Colonic mucosa (tissue), 4 donors: ENCODE data around the gene SLITRK5. TPM values are rescaled to one million over a fixed set of nuclear protein-coding genes. Genes with fewer than 3 reads are reported as not detected.

ENCODE experiments used
- DNase-seq: peaks from one replicate; pipeline ENCODE4 v3.0.0-alpha.2; 2020
- H3K27ac ChIP-seq: fragments of 200-600 bp; one replicate; pipeline ENCODE4 v1.8.0; 2021
- H3K27me3 ChIP-seq: fragments of 200-600 bp; one replicate; pipeline ENCODE4 v1.8.0; 2021
- H3K36me3 ChIP-seq: fragments of 200-600 bp; one replicate; pipeline ENCODE4 v1.8.0; 2021
- H3K4me1 ChIP-seq: fragments of 200-600 bp; one replicate; pipeline ENCODE4 v1.8.0; 2021; ENCODE audit warnings: mild to moderate bottlenecking
- H3K4me3 ChIP-seq: fragments of 200-600 bp; one replicate; pipeline ENCODE4 v1.8.0; 2021
- H3K9ac ChIP-seq, 2 donors: one replicate each; pipeline ENCODE4 v1.7.0; 2013; ENCODE audit warnings: control low read depth in 2 of 2, low read depth in 2 of 2, low read length in 2 of 2
- H3K9me3 ChIP-seq: fragments of 200-600 bp; one replicate; pipeline ENCODE4 v1.8.0; 2021
- CTCF ChIP-seq: fragments of 200-600 bp; IDR thresholded peaks from one replicate; pipeline ENCODE4 v1.8.0; 2022; ENCODE audit warnings: antibody characterized with exemption, mild to moderate bottlenecking
- intact Hi-C: fragments of 100-400 bp; cut with DNase I; formaldehyde crosslinking; loops from one replicate; pipeline ENCODE4 v1.14.1; 2022
- total RNA-seq, 2 donors: library from RNA; stranded (reverse); fragmentation: NEBNext Ultra II Directional in 1 of 2; extraction: Animal tissue kit (Norgen Biotek cat#: 25700) in 1 of 2; gene quantifications; one replicate each; pipeline ENCODE4 v1.2.1, GENCODE V29; 2021
- donor health status: healthy.
- donor health status: DM: no; HTN: no; CAD: no.
- donor health status: DM: no; HTN: no; CAD: no.

Gene SLITRK5
- under 1 TPM; 0.10 to 0.13 TPM for total RNA-seq

GRCh38 chr13:87671031-87671752, at the start of gene SLITRK5:
TSS of gene SLITRK5 (plus strand) at chr13:87671371. CDS start at chr13:87675389, 4,018 bp downstream.
- peak; percentile 74 for TF ChIP-seq CTCF

GRCh38 chr13:87622971-87623370, 48.2 kb upstream of the SLITRK5 start:
- no peaks in the 10 kb centered on the region for H3K27me3 ChIP-seq
- intact Hi-C loops: no loop called here
- TF ChIP-seq CTCF: no peak

More at GRCh38 chr13:87671031-87671752, at the start of gene SLITRK5:
- Histone ChIP-seq H3K27me3 (peaks cover 41% of the 10 kb centered on the region), H3K9me3 (no peaks in the 10 kb centered on the region), H3K9ac (no peak within 1 kb of the TSS), H3K36me3 (no peaks in the 10 kb centered on the region), H3K4me1 (peaks cover 7% of the 10 kb centered on the region), H3K4me3 (peak within 1 kb of the TSS; percentile 39), H3K27ac (no peak within 1 kb of the TSS)
- intact Hi-C loops: no loop called here
- peak; percentile 73 for DNase-seq

GRCh38 chr13:87656306-87656705, 14.9 kb upstream of the SLITRK5 start:
- no peaks in the 10 kb centered on the region for H3K9me3 ChIP-seq
- H3K9ac ChIP-seq: no peak overlapping the region
- H3K36me3 ChIP-seq: no peaks in the 10 kb centered on the region
- intact Hi-C loops: no loop called here
- H3K27me3 ChIP-seq: no peaks in the 10 kb centered on the region
- no peak for TF ChIP-seq CTCF
- H3K4me3 ChIP-seq: no peak overlapping the region
- no peaks in the 10 kb centered on the region for H3K4me1 ChIP-seq
- H3K27ac ChIP-seq: no peak overlapping the region
- DNase-seq: no peak

More at GRCh38 chr13:87622971-87623370, 48.2 kb upstream of the SLITRK5 start:
- Histone ChIP-seq H3K27ac (no peak overlapping the region), H3K9me3 (no peaks in the 10 kb centered on the region), H3K9ac (no peak overlapping the region), H3K4me1 (no peaks in the 10 kb centered on the region), H3K36me3 (no peaks in the 10 kb centered on the region), H3K4me3 (no peak overlapping the region)
- no peak for DNase-seq

GRCh38 chr13:87661471-87661870, 9.7 kb upstream of the SLITRK5 start:
- Histone ChIP-seq H3K4me3 (no peak overlapping the region), H3K27me3 (no peaks in the 10 kb centered on the region)

GRCh38 chr13:87666831-87667230, 4.3 kb upstream of the SLITRK5 start:
- Histone ChIP-seq H3K4me1 (peaks cover 3% of the 10 kb centered on the region), H3K36me3 (no peaks in the 10 kb centered on the region), H3K27me3 (peaks cover 5% of the 10 kb centered on the region), H3K9me3 (no peaks in the 10 kb centered on the region), H3K27ac (no peak overlapping the region), H3K4me3 (no peak overlapping the region), H3K9ac (no peak overlapping the region)
- DNase-seq: no peak
- intact Hi-C loops: no loop called here
- TF ChIP-seq CTCF: no peak

More at GRCh38 chr13:87661471-87661870, 9.7 kb upstream of the SLITRK5 start:
- H3K9ac ChIP-seq: no peak overlapping the region
- DNase-seq: no peak
- no peaks in the 10 kb centered on the region for H3K36me3 ChIP-seq
- H3K4me1 ChIP-seq: no peaks in the 10 kb centered on the region
- no peaks in the 10 kb centered on the region for H3K9me3 ChIP-seq
- TF ChIP-seq CTCF: no peak
- intact Hi-C loops: no loop called here
- no peak overlapping the region for H3K27ac ChIP-seq
